ENCODE data around the gene MNS1.
"Not testable (repeated sequence)": the region's sequence is repeated elsewhere in the genome, so short reads cannot be mapped to it uniquely, and the experiment has no call there.

Gene MNS1, protein sequence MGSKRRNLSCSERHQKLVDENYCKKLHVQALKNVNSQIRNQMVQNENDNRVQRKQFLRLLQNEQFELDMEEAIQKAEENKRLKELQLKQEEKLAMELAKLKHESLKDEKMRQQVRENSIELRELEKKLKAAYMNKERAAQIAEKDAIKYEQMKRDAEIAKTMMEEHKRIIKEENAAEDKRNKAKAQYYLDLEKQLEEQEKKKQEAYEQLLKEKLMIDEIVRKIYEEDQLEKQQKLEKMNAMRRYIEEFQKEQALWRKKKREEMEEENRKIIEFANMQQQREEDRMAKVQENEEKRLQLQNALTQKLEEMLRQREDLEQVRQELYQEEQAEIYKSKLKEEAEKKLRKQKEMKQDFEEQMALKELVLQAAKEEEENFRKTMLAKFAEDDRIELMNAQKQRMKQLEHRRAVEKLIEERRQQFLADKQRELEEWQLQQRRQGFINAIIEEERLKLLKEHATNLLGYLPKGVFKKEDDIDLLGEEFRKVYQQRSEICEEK

DNA sequence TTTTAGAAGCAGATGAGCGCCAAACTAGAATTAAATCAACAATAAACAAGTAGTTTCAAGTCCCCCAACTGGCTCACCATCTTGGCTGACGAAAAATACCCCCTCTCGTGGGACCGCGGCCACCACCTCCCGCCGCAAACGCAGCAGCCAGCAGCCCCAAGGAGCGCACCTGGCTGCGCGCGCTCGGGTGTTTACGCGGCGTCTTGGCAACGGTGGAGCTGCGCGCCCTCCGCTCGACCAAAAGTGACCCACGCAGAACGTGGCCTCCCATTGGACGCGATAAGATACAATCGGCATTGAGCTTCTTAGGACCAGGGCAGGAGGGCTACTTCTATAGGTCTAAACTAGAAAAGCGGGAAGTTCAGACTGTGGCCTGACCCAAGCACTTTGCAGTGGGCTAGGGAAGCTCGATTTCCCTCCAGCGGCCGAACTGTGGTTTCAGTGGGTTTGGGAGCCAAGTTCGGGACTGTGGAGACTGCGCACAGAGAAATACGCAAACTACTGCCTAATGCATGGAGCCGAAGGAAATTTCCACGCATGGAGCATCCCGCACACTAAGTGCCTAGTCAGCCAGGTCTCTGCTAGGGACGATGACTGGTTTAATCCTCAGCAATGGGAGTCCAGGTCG, at the start of gene MNS1:
Gene MNS1, minus strand, starts transcription at position 245 of the 628 bp plus-strand sequence. Its CDS starts 165 bp downstream, at position 80.
- peak; percentile 93 for DNase-seq (ENCODE audit: low read depth)

DNA sequence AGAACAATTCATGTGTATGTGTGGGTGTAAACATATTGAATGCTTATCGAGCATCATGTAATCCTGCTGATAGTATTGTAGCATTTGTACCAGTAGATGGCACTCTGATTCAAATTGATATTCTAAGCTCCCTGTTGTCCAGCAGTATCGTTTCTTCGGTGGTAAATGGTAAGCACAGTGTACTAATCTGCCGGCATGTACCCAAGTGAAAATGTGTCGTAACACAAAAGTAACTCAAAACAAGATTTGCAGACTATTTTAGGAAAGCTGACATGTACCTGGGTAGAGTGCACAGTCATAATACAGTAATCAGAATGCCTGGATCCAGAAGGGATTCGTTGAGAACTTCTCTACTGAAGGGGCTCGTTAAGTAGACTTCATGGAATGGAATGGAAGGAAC, 31.7 kb upstream of the MNS1 start:
- peak; percentile 79 for DNase-seq (ENCODE audit: low read depth)

DNA sequence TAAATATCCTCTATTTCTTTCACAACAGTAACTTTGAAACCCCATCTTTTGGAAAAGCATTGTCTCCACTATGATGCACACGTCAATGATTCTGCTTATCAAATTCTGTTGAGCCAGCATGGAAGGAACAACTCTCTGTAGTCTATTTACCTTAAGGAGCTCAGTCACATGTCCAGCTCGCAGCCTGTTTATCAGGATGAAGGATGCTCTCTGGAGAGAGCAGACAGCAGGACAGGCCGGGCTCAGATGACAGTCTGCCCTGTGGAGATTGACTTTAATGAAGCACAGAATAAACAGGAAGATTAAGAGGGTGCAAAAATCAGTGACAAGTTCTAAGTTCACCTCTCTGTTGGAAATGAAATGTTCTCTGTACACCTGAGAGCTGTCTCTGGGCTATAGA, 30.6 kb upstream of the MNS1 start:
- DNase-seq (ENCODE audit: low read depth), result no peak

DNA sequence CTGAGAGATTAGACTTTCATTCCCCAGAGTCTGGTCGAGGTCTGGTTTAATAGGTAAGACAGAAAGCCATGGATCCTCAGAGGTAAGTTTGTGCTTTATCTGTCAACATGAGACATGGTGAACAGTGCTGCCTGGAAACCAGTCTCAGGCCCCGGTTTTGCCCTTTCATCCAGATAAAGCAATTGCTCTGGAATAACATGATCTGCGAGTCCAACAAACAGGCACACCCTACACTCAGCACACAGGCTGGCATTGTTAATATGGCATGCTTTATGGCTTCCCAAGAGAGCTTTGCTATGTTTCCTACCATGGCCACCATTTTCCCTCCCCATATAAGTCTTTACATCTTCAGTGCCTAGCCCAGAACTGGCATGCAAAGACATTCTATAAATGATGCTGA, 30.1 kb upstream of the MNS1 start:
- DNase-seq (ENCODE audit: low read depth), result no peak

DNA sequence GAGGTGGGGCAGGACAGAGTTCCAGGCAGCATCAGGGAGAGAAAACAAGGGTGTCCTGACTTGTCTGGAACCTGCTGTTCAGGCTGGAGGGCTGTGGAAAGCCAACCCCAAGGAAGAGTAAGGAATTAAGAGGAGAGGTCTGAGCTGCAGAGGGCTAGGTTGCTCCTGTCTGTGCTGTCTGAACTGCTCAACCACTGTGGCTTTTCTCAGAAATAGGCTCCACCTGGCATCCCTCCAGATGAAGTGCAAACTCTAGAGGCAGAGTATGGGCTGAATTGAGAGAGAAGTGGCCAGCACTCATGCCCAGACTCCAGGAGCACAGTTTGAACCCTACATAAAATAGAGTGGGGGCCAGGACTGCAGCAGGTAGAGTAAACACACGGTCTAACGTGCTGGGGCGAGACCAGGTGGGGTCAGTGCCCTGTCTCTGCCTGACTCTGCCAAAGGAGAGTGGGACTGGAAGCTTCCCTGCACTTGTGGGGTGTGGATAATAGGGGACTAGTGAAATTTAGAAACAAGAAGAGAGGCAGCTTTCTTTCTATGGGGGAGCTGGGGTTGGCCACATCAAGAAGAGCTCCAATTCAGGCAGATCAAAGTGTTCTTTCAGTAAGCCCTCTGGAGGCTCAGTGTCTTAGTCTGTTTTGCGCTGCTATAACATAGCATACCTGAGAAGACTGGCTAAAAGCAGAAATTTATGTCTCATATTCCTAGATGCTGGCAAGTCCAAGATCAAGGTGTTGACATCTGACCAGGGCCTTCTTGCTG, 28.0 kb upstream of the MNS1 start:
- no peak for DNase-seq (ENCODE audit: low read depth)

DNA sequence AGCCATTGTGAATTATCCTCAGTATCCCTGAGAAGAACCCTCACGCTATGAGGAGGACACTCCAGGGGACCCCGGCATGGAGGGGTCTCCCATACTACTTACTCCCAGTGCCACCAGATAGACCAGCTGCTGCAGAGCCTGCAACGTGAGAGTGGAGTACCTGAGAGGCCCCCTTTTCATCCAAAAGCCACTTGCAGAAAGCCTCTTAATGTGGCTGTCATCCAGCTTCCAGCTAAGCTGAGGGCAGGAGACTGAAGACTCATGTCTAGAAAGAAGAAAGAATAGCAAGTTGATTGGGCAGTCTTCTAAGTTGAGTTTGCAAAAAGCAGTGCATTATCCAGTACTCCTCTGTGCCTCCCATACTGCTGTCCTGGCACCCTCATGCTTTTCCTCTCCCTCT, 27.3 kb upstream of the MNS1 start:
- DNase-seq (ENCODE audit: low read depth), result no peak

DNA sequence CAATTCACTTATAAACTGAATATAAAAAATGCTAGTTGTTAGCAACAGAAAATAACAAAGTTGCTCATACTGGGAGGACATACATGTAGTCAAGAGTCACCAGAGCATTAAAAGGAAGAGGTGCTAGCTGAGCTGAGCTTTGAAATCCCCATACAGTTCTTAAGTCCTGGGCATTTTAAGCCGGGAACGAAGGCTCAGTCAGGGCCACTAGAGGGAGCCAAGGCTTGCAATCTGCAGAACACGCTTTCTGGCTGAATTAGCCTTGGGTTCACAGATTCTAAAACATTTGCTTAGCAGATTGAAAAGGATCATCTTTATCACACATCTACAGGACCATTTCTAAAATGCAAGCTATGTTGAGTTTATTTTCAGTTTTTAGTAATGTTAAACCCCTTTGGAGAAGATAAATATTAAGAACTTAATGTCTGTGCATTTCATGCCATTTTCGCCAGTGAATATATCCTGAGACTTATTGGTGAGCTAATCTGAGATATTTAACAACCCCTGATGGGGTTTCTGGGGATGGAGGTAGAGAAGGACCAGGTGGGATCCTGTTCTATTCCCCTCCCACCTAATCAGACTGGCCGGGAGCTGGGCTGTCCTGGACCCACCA, 26.3 kb upstream of the MNS1 start:
- peak; percentile 72 for DNase-seq (ENCODE audit: low read depth)

DNA sequence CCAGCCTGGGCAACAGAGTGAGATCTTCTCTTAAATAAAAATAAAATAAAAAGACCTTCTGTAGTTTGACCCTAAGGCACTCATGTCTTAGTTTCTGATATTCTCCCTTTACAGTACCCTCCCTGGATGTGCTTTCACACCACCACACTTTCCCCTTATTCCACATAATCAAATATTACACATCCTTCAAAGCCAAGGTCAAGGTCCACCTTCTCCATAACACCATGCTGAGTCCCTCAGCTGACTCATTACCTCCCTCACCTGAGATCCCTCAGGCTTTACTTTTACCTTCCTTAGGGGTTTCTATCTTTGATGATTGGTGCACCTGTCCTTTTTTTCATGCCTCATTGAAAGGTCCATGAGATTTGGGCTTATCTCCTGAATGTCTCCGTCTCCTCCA, 25.5 kb upstream of the MNS1 start:
- DNase-seq (ENCODE audit: low read depth), result no peak

DNA sequence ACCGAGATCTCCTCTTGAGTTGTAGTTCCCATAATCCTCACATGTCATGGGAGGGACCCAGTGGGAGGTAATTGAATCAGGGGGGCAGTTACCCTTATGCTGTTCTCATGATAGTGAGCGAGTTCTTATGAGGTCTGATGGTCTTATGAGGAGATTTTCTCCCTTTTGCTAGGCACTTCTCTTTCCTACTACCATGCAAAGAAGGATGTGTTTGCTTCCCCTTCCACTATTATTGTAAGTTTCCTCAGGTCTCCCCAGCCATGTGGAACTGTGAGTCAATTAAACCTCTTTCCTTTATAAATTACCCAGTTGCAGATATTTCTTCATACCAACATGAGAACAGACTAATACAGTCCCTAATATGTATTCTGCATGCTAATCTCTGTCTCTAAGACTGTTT, 21.3 kb upstream of the MNS1 start:
- not testable (repeated sequence) for DNase-seq (ENCODE audit: low read depth)

DNA sequence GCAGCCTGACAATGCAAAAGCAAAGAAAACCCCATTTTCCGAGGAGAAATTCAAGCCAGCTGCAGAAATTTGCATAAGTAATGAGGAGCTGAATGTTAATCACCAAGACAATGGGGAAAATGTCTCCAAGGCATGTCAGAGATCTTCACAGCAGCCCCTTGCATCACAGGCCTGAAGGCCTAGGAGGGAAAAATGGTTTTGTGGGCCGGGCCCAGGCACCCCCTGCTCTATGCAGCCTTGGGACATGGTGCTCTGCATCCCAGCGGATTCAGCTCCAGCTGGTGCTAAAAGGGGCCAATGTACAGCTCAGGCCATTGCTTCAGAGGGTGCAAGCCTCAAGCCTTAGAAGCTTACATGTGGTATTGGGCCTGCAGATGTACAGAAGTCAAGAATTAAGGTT, 20.5 kb upstream of the MNS1 start:
- DNase-seq (ENCODE audit: low read depth), result not testable (repeated sequence)

DNA sequence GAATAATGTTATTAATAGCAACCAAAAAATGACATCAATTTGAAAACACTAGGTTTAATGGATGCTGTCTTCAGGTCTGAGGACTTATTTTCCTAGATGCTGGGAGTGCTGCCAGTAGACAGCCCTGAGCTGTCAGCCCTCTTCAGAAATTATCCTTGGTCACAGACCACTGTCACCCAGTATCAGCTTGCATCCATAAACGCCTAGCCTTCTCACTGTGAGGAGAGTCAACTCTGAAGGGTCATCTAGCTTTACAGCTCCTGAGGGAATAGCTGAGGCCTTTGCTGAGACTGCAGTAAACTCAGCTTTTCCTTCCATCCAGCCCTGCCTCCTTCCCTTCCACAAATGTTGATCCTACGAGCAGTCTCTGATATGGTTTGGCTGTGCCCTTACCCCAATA, 19.4 kb upstream of the MNS1 start:
- DNase-seq (ENCODE audit: low read depth), result no peak

DNA sequence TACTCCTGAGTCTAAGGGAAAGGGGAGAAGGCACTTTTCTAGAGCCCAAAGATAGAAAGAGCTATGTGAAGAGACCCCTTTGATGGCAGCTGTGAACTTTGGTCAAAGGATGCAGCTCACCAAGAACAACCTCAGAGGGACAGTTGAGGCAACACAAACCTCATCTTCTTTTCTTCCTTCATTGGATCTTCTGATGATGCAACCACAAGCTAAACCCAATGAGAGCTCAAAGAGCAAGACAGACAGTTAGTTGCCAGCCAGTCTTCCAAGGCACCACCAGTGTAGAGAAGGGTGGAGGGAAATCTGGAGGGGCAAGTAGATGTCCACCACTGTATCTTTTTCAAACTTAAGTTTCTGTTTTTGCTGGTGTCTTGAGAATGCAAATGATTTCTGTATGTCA, 10.4 kb upstream of the MNS1 start:
- DNase-seq (ENCODE audit: low read depth), result no peak

DNA sequence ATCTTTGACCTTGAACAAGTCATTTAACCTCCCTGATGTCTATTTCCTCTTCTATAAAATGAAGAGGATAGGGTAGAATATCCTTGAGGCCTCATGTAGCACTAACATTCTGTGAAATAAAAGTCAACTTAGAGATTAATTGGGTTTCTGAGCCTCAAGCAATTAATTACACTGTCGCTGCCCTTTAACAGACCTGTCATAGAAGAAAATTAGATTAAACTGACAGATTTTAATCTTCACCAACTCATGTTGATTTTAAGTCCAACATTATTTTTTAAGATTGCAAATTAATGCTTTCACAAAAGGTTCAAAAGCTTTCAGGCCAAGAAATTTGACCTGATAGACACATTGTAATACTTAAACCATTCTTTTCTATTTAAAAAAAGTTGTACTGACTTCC, 8.1 kb upstream of the MNS1 start:
- no peak for DNase-seq (ENCODE audit: low read depth)

DNA sequence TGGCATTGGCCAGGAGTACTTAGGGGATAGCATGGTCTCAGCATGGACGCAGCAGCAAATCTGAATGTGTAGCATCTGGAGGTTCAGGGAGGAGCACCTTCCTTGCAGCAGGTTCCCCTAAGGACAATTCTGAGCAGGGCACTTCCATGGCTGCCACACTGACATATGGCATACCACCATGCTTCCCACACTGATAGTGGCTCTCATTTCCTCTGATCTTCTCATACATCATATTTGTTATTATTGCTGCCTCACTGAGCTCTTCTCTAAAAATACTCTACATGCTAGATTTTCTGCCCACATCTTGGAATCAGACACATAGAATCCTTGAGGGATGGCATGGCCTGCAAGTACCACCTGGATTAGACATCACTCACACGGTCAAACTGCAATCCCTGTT, 7.3 kb upstream of the MNS1 start:
- DNase-seq (ENCODE audit: low read depth), result no peak

DNA sequence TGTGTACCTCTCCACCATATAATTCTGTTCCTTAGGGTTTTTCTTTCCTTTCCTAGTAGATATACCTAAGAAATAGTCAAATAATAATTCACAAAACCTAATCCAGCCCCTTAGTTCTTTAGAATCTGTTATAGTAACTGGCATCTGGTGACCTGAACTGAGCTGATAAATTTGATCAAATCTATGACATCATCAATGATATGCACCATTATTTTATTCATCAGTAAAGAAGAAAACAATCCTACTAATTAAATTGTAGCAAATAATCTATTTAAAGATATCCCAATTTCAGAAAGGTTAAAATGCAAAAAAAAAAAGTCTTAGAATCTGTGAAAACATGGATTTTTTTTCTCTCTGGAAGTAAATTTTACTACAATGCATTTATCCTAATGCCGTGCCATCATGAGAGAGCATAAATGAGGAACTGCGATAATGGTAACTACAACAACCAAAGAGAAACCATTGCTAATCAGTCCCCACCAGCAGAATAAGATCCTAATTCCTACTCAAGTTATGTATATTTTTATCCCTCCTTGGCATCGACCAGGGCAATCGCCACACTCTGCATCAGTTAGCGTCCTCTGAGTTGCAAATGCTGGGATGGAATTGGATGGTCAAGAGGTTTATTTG, 6.6 kb upstream of the MNS1 start:
- DNase-seq (ENCODE audit: low read depth), result no peak

DNA sequence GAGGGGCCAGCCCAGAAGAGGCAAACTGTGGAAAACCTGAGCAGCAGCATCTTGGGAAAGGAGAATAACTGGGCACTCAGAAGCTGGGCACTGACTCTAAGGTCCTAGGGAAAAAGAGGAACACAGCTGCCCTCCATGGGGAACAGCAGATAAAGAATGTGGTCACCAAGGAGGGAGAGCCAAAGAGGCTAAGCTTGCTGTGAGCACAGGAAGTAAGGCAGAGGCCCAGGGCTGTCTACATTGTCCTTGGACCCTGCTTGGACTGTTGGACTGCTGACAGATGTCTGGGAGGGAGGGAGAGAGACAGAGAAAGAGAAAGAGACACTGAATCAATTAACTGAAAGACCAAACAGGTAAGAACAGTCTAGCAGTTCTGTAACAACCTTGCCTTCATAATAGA, 4.5 kb upstream of the MNS1 start:
- DNase-seq (ENCODE audit: low read depth), result no peak

DNA sequence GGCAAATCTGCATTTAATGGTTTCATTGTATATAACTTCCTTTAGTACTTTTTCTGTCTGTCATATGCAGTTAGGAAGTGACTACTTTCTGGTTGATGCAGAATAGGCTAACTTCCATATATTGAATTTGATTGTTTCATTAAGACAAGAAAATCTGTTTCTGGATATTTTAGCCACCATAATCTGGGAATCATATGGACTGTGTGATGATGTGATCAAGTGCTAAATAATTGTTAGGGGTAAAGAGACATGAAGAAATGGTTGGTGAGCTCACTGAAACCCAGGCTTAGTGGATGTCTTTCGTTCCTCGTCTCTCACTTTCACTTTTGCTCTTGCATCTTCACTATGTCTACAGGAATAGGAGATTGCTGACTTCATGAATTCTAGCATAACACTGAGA, 3.5 kb upstream of the MNS1 start:
- DNase-seq (ENCODE audit: low read depth), result peak; percentile 21

DNA sequence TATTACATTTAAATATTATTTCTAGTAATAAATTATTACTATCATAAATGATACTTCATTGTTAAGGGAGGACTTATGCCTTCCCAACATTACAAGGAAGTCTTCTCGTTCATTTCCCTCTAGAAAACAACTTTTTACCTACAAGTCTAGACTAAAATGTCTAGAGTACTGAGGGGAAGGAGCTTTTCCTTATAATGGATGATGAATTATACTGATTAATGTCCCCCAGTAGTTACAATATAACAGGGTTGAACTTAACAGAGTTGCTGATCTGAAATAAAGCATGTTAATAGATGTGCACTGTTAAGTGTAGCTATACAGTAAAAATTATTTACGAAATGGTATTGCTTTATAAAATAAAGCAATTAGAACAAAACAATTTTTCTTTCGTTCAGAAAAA, 2.7 kb upstream of the MNS1 start:
- no peak for DNase-seq (ENCODE audit: low read depth)

DNA sequence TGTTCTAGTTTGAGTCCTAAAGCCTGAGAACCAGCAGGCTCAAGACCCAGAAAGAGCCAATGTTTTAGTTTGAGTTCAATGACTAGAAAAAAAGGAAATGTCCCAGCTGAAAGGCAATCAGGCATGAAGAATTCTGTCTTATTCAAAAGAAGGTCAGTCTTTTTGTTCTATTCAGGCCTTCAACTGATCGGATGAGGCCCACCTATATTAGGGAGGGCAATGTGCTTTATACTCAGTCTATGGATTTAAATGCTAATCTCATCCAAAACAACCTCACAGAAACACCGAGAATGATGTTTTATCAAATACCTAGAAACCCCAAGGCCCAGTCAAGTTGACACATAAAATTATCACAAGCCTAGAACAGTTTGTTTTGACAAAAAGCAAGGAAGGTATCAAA, 4.0 kb downstream of the MNS1 start:
- DNase-seq (ENCODE audit: low read depth), result no peak

DNA sequence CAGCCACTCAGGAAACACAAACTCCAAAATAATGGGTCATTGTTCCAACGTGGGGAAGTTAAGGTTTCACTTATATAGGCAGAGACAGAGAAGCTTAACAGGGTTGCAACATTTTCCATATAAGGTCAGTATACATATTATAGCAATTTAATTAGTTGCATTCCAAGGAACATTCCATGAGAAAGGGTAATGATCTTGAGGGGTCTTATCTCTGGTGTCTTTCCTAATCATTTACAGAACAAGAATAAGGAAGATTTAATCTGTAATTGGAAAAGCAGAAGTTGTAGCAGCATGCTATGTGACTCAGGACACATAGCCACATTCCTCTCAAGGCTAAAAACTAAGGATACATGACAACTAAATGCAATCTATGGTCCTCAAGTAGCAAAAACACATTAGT, 4.9 kb downstream of the MNS1 start:
- DNase-seq (ENCODE audit: low read depth), result no peak

DNA sequence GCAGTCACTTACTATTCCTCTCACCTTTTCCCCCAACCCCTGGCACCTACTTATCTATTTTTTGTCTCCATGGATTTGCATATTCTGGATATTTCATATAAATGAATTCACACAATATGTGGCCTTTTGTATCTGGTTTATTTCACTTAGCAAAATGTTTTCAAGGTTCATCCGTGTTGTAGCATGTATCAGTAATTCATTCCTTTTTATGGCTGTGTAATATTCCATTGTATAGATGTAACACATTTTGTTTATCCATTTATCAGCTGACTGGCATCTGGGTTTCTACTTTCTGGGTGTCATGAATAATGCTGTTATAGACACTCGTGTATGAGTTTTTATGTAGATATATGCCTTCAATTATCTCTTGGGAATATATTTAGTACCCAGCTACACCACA, 5.8 kb downstream of the MNS1 start:
- DNase-seq (ENCODE audit: low read depth), result no peak

DNA sequence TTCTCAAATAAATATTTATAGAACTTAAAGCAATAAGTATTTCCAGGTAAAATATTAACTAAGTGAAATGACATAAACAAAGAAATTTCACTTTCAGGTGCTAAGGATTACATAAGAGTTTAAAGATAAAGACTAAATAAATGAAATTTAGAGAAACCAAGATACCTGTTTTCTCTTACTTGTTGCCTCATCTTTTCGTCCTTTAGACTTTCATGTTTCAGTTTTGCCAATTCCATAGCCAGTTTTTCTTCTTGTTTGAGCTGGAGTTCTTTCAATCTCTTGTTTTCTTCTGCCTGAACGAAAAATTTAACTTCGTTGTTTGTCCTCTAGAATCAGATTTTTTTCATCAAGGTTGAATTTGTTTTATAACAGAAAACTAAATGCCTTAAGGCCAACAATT, 8.7 kb downstream of the MNS1 start:
- DNase-seq (ENCODE audit: low read depth), result no peak
